ENCODE measurements around the gene UBTD2. TPM values are rescaled to one million over a fixed set of nuclear protein-coding genes. Genes with fewer than 3 reads are reported as not detected.

Gene UBTD2
- total RNA-seq, 1 experiment from 2014 or later, result 22.7 TPM

- Mint-ChIP-seq H3K4me1 (peaks cover 3% of the 10 kb centered on the region), H3K36me3 (no peaks in the 10 kb centered on the region; the same call in 1 of the 2 replicates), H3K4me3 (no peak overlapping the region), H3K27me3 (ENCODE audit: low read depth) (no peaks in the 10 kb centered on the region), H3K27ac (peak overlapping the region; percentile 53; the same call in 1 of the 2 replicates), H3K9me3 (no peaks in the 10 kb centered on the region)
- ATAC-seq, result no peak
- no peak for DNase-seq (ENCODE audit: low spot score)
- CTCF ChIA-PET, result no interaction called here
- no peak for TF ChIP-seq ZNF532 (CRISPR knock-in tag; IDR thresholded peaks at IDR 0.05; ENCODE audit: borderline replicate concordance)
- no peak for TF ChIP-seq NR3C1 (CRISPR knock-in tag; conservative IDR thresholded peaks at IDR 0.05; ENCODE audit: low read depth)
- TF ChIP-seq HMGXB4 (CRISPR knock-in tag; IDR thresholded peaks at IDR 0.05), result no peak
- TF ChIP-seq USF1 (CRISPR knock-in tag; IDR thresholded peaks at IDR 0.05), result no peak
- TF ChIP-seq STAT6 (CRISPR knock-in tag; conservative IDR thresholded peaks at IDR 0.05; ENCODE audit: low read depth), result no peak
- no peak for TF ChIP-seq ZSCAN18 (CRISPR knock-in tag; IDR thresholded peaks at IDR 0.05)
- no peak for TF ChIP-seq TP53 (CRISPR knock-in tag; IDR thresholded peaks at IDR 0.05)
- no peak for TF ChIP-seq IRF1 (CRISPR knock-in tag; IDR thresholded peaks at IDR 0.05)
- TF ChIP-seq SOX15 (CRISPR knock-in tag; IDR thresholded peaks at IDR 0.05), result no peak
- no peak for TF ChIP-seq SMAD3 (CRISPR knock-in tag; IDR thresholded peaks at IDR 0.05; ENCODE audit: borderline replicate concordance)
- no peak for TF ChIP-seq E2F1 (CRISPR knock-in tag; IDR thresholded peaks at IDR 0.05)
- no peak for TF ChIP-seq ZNF219 (CRISPR knock-in tag; IDR thresholded peaks at IDR 0.05; ENCODE audit: borderline replicate concordance)
- no peak for TF ChIP-seq ATF6 (CRISPR knock-in tag; IDR thresholded peaks at IDR 0.05)
- TF ChIP-seq RORB (CRISPR knock-in tag; IDR thresholded peaks at IDR 0.05), result no peak
- TF ChIP-seq ZNF263 (CRISPR knock-in tag; IDR thresholded peaks at IDR 0.05; ENCODE audit: low read depth), result no peak
- no peak for TF ChIP-seq NFYB (CRISPR knock-in tag; conservative IDR thresholded peaks at IDR 0.05; ENCODE audit: low read depth)
- TF ChIP-seq E2F4 (CRISPR knock-in tag; IDR thresholded peaks at IDR 0.05; ENCODE audit: borderline replicate concordance, low read depth), result no peak
- TF ChIP-seq ETV6 (CRISPR knock-in tag; IDR thresholded peaks at IDR 0.05), result no peak
- POLR2A ChIA-PET, result no interaction called here
Measured at GRCh38 chr5:172245046-172245445, 38.5 kb downstream of the UBTD2 start.

All from WTC11 (cell line).